Tibial nerve (tissue), 3 donors: Measurements from ENCODE around the gene PAPOLB.

ENCODE experiments used
- POLR2A ChIP-seq, 2 donors: fragments of 450-650 bp; IDR thresholded peaks; one replicate each; pipeline ENCODE4 v1.6.1; 2017; ENCODE audit warnings: antibody characterized with exemption in 2 of 2, mild to moderate bottlenecking in 2 of 2, moderate library complexity in 2 of 2
- TF ChIP-seq, protein P1 (sequence below), 5 experiments: fragments of 200-600 bp in 3 of 5; fragments of 450-650 bp in 2 of 5; sonication (generic) in 3 of 5; IDR thresholded peaks; one replicate each; pipeline ENCODE4 v1.5.1; 2016 to 2019; ENCODE audit warnings: antibody characterized with exemption in 5 of 5, mild to moderate bottlenecking in 3 of 5, moderate library complexity in 2 of 5

DNA sequence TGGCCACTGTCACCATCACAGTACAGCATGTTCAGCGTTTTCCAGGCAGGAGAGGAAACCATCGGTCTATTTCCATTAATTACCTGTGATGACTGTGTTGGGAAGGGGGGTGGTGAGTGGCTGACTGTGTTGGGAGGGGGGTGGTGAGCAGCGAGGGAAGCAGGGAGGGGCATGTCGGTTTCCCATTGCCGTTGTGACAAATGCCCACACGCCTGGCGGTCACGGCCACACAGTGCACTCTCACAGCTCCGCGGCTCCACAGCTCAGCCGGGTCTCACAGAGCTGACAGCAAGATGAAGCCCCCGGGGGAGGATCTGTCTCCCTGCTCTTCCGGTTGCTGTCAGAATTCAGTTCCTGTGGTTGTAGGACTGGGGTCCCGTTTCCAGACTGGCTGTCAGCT, 47.4 kb downstream of the PAPOLB start:
- TF ChIP-seq, protein P1, sequence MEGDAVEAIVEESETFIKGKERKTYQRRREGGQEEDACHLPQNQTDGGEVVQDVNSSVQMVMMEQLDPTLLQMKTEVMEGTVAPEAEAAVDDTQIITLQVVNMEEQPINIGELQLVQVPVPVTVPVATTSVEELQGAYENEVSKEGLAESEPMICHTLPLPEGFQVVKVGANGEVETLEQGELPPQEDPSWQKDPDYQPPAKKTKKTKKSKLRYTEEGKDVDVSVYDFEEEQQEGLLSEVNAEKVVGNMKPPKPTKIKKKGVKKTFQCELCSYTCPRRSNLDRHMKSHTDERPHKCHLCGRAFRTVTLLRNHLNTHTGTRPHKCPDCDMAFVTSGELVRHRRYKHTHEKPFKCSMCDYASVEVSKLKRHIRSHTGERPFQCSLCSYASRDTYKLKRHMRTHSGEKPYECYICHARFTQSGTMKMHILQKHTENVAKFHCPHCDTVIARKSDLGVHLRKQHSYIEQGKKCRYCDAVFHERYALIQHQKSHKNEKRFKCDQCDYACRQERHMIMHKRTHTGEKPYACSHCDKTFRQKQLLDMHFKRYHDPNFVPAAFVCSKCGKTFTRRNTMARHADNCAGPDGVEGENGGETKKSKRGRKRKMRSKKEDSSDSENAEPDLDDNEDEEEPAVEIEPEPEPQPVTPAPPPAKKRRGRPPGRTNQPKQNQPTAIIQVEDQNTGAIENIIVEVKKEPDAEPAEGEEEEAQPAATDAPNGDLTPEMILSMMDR (IDR thresholded peaks at IDR 0.05) = no peak
- no peak for TF ChIP-seq POLR2A (IDR thresholded peaks at IDR 0.05)
